Astrocyte (in vitro differentiated cells and primary cell): Measurements from ENCODE around the gene CTCFL. TPM values are rescaled to one million over a fixed set of nuclear protein-coding genes. Genes with fewer than 3 reads are reported as not detected.

Experiments used
- DNase-seq: peaks from one replicate; pipeline ENCODE4 v3.0.0-alpha.2; 2010; ENCODE audit warnings: low read depth
- FAIRE-seq: peaks from 2 replicates; lab custom pipeline; 2011; peaks lifted over from hg19 to GRCh38; lab: Jason Lieb, UNC
- H2AFZ ChIP-seq: 2 replicates; pipeline ENCODE4 v1.6.0; 2012; ENCODE audit warnings: low read depth, low read length, inconsistent platforms
- H3K27ac ChIP-seq: 2 replicates; pipeline ENCODE4 v1.5.1; 2011; ENCODE audit warnings: low read depth, low read length, inconsistent platforms
- H3K27me3 ChIP-seq: 2 replicates; pipeline ENCODE4 v1.6.0; 2011; ENCODE audit warnings: low read length, inconsistent platforms; ENCODE audit not compliant: insufficient read depth
- H3K36me3 ChIP-seq: 2 replicates; pipeline ENCODE4 v1.5.1; 2011; ENCODE audit warnings: low read length, inconsistent platforms; ENCODE audit not compliant: insufficient read depth
- H3K4me1 ChIP-seq: 2 replicates; pipeline ENCODE4 v1.5.1; 2011; ENCODE audit warnings: low read length, inconsistent platforms; ENCODE audit not compliant: insufficient read depth
- H3K4me2 ChIP-seq: 2 replicates; pipeline ENCODE4 v1.6.0; 2012; ENCODE audit warnings: low read length, inconsistent platforms
- H3K4me3 ChIP-seq: 2 replicates; pipeline ENCODE4 v1.5.1; 2011; ENCODE audit warnings: low read depth, mild to moderate bottlenecking, low read length, inconsistent platforms; ENCODE audit not compliant: insufficient read depth
- H3K79me2 ChIP-seq: 2 replicates; pipeline ENCODE4 v1.6.0; 2012; ENCODE audit warnings: mild to moderate bottlenecking, low read length, inconsistent platforms; ENCODE audit not compliant: insufficient read depth
- H3K9ac ChIP-seq: 2 replicates; pipeline ENCODE4 v1.6.0; 2012; ENCODE audit warnings: mild to moderate bottlenecking, low read length, inconsistent platforms
- H3K9me3 ChIP-seq: 2 replicates; pipeline ENCODE4 v1.5.1; 2012; ENCODE audit warnings: low read depth, mild to moderate bottlenecking, low read length, inconsistent platforms; ENCODE audit not compliant: insufficient read depth
- H4K20me1 ChIP-seq: 2 replicates; pipeline ENCODE4 v1.6.0; 2012; ENCODE audit warnings: low read length, inconsistent platforms; ENCODE audit not compliant: insufficient read depth
- H3K27ac Mint-ChIP-seq: one replicate; pipeline ENCODE4 v1.8.0; 2021; ENCODE audit warnings: mild to moderate bottlenecking, mixed read lengths; ENCODE audit not compliant: unreplicated experiment
- H3K27me3 Mint-ChIP-seq: one replicate; pipeline ENCODE4 v1.8.0; 2021; ENCODE audit warnings: low read depth, mixed read lengths; ENCODE audit not compliant: unreplicated experiment
- H3K36me3 Mint-ChIP-seq: one replicate; pipeline ENCODE4 v1.8.0; 2021; ENCODE audit warnings: low read depth, mixed read lengths; ENCODE audit not compliant: unreplicated experiment
- H3K4me1 Mint-ChIP-seq: one replicate; pipeline ENCODE4 v1.8.0; 2021; ENCODE audit warnings: low read depth, mixed read lengths; ENCODE audit not compliant: unreplicated experiment
- H3K4me3 Mint-ChIP-seq: one replicate; pipeline ENCODE4 v1.8.0; 2021; ENCODE audit warnings: mild to moderate bottlenecking, moderate library complexity, mixed read lengths; ENCODE audit not compliant: unreplicated experiment
- H3K9me3 Mint-ChIP-seq: one replicate; pipeline ENCODE4 v1.8.0; 2021; ENCODE audit warnings: mild to moderate bottlenecking, mixed read lengths; ENCODE audit not compliant: unreplicated experiment
- CTCF ChIP-seq: IDR thresholded peaks from 2 replicates; pipeline ENCODE4 v1.5.1; 2011; ENCODE audit warnings: low read depth, mild to moderate bottlenecking, inconsistent platforms, low read length, moderate library complexity; ENCODE audit not compliant: insufficient read depth
- EZH2 ChIP-seq: IDR thresholded peaks from 2 replicates; pipeline ENCODE4 v1.6.1; 2012; ENCODE audit warnings: mild to moderate bottlenecking, low read length, inconsistent platforms; ENCODE audit not compliant: insufficient read depth
- total RNA-seq: library from RNA; stranded (reverse); gene quantifications from 2 replicates; pipeline ENCODE4 v1.2.1, GENCODE V29; 2021

CTCFL gene
- total RNA-seq, 1 donor from 2014 or later = not detected

- Mint-ChIP-seq H3K4me3 (no peak overlapping the region), H3K27ac (peak overlapping the region; percentile 41), H3K9me3 (peaks cover 10% of the 10 kb centered on the region), H3K36me3 (no peaks in the 10 kb centered on the region), H3K27me3 (peaks cover 70% of the 10 kb centered on the region), H3K4me1 (no peaks in the 10 kb centered on the region)
- H3K9ac ChIP-seq = no peak overlapping the region
- no peaks in the 10 kb centered on the region for H3K9me3 ChIP-seq
- H3K4me2 ChIP-seq = no peak overlapping the region
- H3K4me3 ChIP-seq = no peak overlapping the region
- H4K20me1 ChIP-seq = no peaks in the 10 kb centered on the region
- H3K79me2 ChIP-seq = no peaks in the 10 kb centered on the region
- FAIRE-seq = no peak
- TF ChIP-seq CTCF = no peak
- no peak for TF ChIP-seq EZH2
- H3K36me3 ChIP-seq = no peaks in the 10 kb centered on the region
- no peak for DNase-seq
- H3K27ac ChIP-seq = no peak overlapping the region
- no peak overlapping the region for H2AFZ ChIP-seq
- no peaks in the 10 kb centered on the region for H3K4me1 ChIP-seq
- H3K27me3 ChIP-seq = peaks cover 22% of the 10 kb centered on the region
Measured at GRCh38 chr20:57568960-57569359, 44.0 kb upstream of the CTCFL start.

- no peaks in the 10 kb centered on the region for H4K20me1 ChIP-seq
- FAIRE-seq (no peak), DNase-seq (no peak)
- no peaks in the 10 kb centered on the region for H3K9me3 ChIP-seq
- H3K4me2 ChIP-seq = no peak overlapping the region
- Mint-ChIP-seq H3K9me3 (peaks cover 10% of the 10 kb centered on the region), H3K36me3 (no peaks in the 10 kb centered on the region), H3K4me1 (no peaks in the 10 kb centered on the region), H3K4me3 (no peak overlapping the region), H3K27me3 (peaks cover 73% of the 10 kb centered on the region), H3K27ac (no peak overlapping the region)
- no peak overlapping the region for H3K4me3 ChIP-seq
- no peaks in the 10 kb centered on the region for H3K36me3 ChIP-seq
- peaks cover 18% of the 10 kb centered on the region for H3K27me3 ChIP-seq
- H3K79me2 ChIP-seq = no peaks in the 10 kb centered on the region
- no peak overlapping the region for H3K27ac ChIP-seq
- H3K4me1 ChIP-seq = no peaks in the 10 kb centered on the region
- H2AFZ ChIP-seq = no peak overlapping the region
- no peak overlapping the region for H3K9ac ChIP-seq
- TF ChIP-seq EZH2 = no peak
- no peak for TF ChIP-seq CTCF
Measured at GRCh38 chr20:57568088-57568896, 43.4 kb upstream of the CTCFL start.

GRCh38 chr20:57567471-57568079, 42.6 kb upstream of the CTCFL start:
- H3K79me2 ChIP-seq = no peaks in the 10 kb centered on the region
- H3K27ac Mint-ChIP-seq = no peak overlapping the region
- H3K27ac ChIP-seq = no peak overlapping the region
- H3K36me3 ChIP-seq = no peaks in the 10 kb centered on the region
- no peak overlapping the region for H3K9ac ChIP-seq
- no peaks in the 10 kb centered on the region for H3K9me3 ChIP-seq
- no peak overlapping the region for H3K4me2 ChIP-seq
- H3K4me1 Mint-ChIP-seq = no peaks in the 10 kb centered on the region
- H3K9me3 Mint-ChIP-seq = peaks cover 9% of the 10 kb centered on the region
- no peak overlapping the region for H3K4me3 Mint-ChIP-seq
- peaks cover 18% of the 10 kb centered on the region for H3K27me3 ChIP-seq
- H3K27me3 Mint-ChIP-seq = peaks cover 72% of the 10 kb centered on the region
- H3K4me3 ChIP-seq = no peak overlapping the region
- TF ChIP-seq CTCF (no peak), EZH2 (no peak)
- FAIRE-seq (no peak), DNase-seq (no peak)
- H4K20me1 ChIP-seq = no peaks in the 10 kb centered on the region
- no peaks in the 10 kb centered on the region for H3K36me3 Mint-ChIP-seq
- H2AFZ ChIP-seq = no peak overlapping the region
- no peaks in the 10 kb centered on the region for H3K4me1 ChIP-seq
